Brain pericyte (primary cell): ENCODE results near the gene MYT1.
A peak's percentile ranks its signal among the peaks of the same experiment; 100 is the strongest.

Source experiments
- DNase-seq: peaks from one replicate; pipeline ENCODE4 v3.0.0-alpha.2; 2012; ENCODE audit warnings: low read depth, low spot score

MYT1 gene

DNA sequence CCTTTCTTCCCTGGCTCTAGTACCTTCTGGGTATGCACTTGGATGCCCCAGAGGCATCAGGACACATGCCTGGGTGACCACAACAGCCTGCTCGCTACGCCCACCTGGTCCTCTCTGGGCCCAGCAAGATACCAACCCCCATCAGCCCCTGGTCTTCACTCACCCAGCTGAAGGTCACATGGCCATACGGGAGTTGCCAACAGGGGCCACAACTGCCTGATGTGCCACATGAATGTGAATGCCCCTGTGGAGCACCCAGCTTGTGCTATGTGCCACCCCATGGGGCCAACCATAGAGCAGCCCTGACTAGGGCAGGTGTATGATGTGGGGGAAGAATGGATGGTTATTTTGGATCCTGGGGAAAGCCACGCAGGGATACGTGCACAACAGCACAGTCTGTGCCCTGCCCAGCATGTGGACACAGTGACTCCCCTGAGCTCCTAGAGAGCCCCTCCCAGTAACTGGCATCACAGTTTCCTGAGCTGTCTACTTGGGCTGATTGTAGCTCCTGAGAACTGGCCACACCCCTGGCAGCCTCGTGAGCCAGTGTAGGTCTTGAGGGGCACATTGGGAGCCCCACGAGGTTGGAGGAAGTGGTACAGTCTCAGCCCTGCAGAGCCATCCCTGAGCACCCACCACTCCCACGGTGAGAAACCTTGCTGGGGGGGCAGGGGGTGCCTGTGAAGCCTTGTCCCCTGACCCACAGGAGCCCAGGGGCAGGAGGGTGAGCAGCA, 80.8 kb downstream of the MYT1 start:
- no peak for DNase-seq

DNA sequence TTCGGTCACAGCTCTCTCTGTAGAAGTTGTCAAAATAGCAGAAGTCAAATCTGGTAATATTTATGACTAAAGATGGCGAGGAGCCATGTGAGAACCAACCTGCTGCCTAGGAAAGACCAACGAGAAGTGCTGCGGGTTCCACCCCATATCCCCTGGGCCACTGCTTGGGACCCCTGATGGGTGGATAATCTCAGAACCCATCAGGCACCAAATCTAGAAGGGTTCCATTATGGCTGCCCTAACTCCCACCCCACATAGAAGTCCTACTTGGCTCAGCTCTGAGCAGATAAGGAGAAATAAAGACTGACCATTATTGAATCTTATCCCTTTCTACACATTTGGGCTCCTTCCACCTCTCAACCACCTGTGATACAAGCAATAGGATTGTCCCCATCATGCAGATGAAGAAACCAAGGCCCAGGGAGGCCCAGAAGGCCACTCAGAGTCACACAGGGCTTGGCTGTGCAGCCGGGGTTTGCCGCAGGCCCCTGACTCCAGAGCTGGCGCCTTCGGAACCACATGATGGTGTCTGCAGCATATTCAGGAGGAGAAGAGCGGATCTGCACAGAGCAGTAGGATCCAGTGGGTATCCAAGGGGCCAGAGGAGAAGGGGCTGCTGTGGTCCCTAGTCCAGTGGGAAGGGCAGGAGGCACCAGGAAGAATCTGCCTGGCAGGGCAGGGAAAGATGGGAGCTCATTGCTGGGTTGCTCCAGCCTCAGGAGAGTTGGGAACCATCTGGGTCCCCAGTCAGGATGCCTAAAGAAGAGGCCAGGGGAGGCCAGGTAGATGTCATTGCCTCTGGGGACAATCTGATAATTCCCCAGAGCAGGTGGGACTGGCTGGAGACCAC, 81.7 kb downstream of the MYT1 start:
- DNase-seq: no peak

DNA sequence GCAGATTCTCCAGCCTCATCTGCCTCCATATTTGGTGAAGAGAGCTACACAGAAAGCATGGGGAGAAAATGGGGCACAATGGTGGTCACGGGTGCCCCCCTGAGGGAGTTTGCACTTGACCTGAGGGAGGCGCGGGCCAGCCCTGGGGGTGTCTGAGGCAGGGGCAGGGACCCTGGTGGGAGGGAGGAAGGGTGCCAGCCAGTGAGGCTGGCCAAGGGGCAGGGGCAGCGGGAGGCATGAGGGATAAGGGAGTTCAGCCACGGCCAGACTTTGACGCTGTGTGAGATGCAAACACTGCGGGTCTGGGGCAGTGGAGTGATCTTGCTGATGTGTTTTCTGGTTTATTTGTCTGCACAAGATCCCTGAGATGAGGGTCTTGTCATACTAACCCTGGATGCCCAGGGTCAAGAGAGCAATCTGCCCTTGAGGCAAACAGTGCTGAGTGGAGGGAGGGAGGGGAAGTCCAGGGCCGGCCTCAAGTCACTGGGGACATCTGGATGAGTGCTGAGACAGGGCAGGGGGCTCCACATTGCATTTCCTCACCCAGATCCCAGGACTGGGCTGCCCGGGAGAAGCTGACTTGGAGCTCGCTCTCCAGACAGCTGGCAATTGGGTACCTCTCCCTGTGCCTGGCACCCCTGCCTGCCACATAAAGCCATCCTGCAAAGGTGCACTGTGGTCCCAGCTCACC, 82.5 kb downstream of the MYT1 start:
- no peak for DNase-seq

DNA sequence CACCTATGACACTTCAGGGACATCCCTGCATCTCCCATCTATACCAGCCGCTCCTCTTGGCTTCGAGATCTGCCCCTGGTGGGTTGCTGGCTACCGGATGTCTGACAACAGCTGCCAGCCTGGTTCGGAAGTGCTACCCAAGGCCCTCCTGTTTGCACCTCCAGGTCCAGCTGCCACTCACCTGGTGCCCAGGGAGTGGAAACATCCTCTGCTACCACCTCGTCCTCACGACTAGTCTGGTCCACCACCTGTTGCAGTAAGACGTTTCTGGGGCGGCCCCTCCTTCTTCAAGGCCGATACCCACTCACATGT, 83.0 kb downstream of the MYT1 start:
- DNase-seq: no peak

DNA sequence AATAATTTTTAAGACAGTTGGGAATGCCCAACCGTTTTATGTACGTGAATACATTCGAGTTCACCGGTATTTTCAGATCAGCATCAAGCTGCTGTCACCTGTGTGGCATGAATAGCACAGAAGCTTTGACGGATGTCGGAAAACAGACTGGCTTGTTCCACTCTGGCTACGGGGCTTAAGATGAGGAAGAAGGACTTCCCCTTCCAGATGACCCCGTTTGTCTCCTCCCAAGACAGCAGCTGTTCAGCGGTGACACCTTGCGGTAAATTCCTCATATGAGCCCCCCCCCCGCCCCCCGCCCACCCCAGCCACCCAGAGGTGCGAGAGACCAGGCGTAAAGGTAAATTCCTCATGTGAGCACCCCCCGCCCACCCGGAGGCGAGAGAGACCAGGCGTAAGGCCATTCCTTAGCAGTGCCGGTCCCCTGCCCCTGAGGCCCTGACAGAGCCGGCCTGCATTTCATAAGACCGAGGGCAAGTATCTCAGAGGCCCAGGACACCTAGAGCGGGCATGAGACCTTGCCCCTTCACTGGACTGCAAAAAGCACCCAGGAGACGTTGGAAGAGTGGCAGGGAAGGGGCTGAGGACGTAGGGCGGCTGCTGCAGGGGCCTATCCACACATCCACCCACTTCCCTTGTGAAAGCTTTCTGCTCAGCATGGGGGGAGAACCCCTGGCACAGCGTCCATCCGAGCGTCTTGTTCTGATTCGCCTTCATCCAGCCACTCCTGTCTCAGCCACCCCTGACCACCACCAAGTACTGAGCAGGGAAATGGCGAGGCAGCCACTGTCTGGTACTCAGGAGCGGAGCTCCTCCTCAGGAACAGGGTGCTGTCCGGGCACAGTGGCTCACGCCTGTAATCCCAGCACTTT, 84.0 kb downstream of the MYT1 start:
- no peak for DNase-seq

DNA sequence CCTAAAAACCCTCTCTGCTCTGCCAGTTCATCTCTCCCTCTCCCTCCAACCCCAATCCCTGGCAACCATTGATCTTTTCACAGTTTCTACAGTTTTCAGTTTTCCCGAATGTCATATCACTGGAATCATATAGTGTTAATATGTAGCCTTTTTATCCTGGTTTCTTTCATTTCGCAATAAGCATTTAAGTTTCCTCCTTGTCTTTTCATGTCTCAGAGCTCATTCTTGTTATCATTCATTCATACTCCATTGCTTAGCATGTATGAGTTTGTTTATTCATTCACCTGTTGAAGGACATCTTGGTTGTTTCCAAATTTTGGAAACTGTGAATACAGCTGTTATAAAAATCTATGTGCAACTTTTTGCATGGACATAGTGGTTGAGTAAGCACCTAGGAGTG, 85.8 kb downstream of the MYT1 start:
- no peak for DNase-seq

DNA sequence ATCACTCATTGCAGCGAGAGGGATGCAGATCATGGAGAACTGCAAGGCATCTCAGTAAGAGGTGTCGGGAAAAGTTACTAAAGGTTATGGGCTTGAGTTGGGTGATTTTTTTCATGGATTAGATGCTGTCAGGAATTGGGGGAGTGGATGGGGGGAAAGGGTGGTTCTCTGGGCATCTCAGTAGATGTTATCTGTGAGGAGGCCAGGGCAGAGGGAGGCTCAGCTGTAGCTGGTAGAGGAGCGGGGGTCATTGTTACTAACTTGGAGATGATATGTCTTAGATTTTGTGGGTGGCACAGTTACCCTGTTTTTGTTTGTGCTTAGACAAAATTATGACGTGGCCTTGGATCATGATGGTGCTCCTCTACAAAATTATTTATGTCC, 88.7 kb downstream of the MYT1 start:
- DNase-seq: no peak

DNA sequence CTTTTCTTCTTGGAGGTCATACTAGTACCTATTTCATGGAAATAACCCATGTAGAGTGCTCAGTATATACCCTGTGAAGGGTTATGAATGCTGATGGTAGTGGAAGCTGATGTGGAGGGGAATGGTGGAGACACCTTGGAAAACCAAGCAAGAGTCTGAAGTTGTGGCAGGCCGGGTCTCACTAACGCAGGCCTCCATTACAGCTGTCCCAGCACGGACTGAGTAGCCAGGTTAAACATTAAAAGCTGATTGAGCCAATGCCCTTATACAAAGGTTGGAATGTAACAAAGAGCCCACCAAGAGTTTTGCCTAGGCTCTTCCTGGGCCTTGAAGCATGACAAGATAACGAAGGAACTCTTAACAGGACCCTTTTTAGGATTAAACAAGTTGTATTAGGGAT, 89.2 kb downstream of the MYT1 start:
- no peak for DNase-seq

DNA sequence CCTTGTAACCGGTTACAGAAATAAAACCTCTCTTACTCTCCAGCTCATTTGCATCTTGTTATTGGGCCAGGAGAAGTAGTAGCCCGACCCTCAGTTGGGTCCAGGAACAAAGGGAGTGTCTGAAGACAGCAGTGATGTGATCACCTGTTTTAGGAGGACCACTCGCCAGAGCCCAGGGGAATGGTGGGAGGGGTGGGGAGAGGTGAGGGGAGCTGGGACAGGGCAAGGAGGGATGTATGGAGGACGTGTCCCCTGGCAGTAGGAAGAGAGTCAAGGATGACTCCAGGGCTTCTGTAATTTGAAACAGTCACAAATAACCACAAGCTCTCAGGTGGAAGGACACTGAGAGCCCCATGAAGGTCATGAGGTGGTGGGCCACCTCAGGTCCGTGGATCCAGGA, 89.9 kb downstream of the MYT1 start:
- DNase-seq: no peak

DNA sequence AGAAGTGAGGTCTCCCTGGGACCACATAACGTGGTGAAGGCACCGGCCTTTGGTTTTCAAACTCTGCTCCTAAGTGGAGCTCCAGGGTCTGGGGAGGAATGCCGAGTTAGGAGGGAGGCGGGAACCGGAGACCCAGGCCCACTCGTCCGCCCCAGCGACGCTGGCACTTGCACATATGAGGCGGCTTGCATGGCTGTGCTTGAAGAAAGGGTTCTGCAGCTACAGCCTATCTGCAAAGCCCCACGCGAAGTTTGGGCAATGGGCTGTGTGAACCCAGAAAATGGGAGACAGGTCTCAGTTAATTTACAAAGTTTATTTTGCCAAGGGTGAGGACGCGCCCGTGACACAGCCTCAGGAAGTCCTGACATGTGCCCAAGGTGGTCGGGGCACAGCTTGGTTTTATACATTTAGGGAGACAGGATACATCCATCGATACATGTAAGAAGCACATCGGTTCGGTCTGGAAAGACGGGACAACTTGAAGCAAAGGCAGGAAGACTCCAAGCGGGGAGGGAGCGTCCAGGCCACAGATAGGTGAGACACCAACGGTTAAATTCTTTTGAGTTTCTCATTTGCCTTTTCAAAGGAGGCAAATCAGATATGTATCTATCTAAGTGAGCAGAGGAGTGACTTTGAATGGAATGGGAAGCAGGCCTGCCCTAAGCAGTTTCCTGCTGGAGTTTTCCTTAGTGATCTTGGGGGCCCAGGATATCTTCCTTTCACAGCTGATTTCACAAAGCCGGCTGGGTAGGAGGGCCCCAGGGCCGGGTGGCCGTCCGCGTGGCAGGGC, 90.5 kb downstream of the MYT1 start:
- DNase-seq: no peak

DNA sequence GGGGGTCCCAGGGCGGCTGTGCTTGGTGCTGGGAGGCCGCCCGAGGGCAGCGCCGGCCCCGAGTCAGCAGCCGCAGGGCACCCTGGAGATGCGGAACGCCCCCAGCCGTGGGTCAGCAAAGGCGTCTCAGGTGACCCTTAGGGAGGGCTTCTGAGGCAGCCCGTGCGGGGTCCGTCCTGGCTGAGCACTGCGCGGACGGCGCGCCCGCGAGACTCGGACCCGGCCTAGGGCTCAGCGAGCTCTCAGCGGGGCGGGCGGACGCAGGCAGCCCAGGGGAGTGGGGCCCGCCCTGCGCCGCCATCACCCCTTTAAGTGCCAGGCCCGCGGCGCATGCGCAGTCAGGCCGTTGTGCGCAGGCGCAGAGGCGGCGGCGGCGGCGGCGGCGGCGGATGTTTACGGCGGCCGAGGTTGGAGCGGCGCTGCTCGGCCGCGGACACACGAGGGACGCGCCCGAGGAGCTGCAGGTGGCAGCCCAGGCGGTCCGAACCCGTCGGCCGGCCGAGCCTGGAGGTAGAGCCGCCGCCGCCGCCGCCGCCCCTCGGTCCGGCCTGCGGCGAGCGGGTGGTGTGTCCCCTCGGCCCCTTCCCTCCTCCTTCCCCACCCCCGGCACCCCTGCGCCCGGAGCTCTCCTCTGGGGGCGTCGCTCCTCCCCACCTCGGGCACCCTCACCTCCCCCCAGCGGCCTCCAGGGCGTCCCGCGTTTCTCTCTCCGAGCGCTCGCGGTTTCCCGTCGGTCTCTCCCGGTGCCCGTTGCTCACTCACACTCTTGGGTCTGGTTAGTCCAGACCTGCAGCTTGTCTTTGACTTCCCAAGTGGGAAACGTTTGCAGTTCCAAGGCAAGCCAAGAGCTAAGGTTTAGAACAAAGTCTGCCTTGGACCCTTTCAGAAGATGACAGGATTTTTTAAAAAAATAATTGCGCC, 91.4 kb downstream of the MYT1 start, which contains the start of gene PCMTD2:
PCMTD2 (plus strand) TSS at position 388 of the 921 bp plus-strand sequence. CDS start 4,218 bp downstream, outside the sequence.
- DNase-seq: peak; percentile 27

DNA sequence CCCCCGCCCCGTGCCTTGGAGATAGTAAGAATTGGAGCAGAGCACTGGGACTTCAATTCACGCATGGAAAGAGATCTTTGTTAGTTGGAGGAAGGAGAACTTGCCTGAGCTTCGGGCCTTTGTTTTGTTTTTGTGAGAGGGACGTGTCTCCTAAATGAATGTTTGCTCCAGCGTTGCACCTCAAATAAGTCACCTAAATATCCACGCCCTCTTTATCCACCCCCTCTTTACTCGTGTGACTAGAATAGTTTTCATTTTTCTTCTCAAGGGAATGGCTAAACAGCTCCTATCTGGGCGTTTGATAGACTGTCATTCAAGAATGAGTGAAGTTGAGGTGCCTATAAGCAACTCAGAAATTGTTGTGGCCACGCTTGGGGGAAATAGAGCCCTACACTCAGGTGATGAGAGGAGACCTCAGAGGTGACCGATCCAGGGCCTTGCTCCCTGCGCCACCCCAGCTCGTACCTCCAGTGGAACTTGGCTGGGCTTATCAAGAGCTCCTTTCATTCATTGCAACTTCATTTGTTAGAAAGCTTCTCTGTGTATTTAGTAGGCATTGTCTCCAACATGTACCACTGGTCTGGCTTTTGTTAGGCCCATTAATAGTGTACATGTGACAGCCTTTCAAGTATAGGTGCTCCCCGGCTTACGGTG, 92.2 kb downstream of the MYT1 start:
- DNase-seq: no peak

DNA sequence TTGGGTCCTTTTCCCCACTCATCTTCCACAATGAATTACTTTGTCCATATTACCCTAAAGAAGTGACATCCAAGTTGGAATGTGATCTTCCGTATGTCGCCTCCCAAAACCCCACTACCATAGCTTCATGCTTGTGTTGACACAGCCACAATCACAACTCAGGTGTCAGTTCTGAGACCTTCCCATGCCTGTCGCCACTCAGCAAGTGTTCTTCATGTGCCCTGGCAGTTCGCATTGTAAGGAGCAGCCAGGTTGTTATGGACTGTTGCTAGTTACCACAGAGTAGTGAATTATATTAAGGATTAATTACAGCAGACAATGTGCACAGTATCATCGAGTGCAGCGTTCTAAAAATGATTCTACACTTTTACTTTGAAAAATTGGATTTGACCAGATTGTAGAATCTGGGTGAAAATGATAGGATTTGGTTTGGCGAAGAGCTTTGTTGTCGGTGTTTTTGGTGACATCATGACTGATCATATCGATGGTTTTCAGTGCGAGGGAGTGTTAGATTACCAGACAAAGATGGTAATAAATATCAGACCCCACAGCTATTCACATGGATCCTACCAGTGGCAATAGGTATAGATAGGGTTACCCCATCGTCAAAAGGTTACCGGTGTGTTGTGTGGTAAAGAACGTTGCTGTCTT, 93.0 kb downstream of the MYT1 start:
- DNase-seq: no peak

DNA sequence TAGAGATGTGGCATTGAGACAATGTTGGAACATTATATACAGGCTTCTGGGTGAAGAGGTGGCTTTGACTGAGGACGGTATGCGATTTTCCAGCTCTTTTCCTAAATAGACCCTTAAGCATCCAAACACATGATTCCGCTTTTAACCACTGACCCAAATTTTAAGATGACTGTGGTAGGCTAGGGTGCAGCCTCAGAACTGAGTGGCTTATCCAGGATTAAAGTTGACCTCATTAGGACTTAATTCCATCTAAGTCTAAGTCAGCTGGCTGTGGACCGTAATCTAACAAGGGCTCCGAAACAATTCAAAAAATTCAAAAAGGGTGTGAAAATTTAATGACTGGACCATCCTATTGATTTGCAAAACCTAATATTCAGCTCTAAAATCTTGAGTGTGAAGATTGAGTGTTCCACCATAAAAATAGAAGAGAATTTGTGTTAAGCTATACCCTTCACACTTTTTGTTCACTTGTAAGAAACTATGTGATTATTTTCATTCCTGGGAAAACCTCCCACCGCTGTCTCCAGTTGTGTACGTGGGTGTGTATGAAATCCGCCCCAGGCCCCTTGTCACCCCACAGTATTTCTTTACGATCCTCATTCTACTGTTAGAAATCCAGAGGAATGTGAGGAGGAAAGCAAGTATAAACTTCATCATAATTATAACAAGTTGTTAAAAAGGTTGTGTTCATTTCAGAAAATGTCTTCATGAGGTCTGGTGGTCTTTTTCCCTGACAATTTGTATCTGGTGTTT, 94.0 kb downstream of the MYT1 start:
- no peak for DNase-seq

DNA sequence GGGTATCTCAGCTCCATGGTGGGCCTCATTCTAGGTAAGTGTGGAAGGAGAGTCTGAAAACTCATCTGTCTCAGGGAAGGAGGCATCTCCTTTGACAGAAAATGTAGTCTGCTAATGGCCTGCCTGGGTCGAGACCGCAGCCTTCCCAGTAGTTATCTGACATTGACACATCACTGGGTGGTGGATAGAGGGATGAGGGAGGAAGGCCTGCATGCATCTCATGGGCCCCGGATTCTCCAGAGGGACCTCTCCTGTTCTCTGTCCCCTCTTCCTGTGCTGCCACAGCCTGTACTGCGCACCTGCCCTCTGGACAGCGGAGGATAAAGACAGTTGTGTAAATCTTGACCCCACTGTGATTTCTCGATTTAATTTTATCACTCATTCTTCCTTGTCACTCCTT, 96.0 kb downstream of the MYT1 start:
- no peak for DNase-seq

DNA sequence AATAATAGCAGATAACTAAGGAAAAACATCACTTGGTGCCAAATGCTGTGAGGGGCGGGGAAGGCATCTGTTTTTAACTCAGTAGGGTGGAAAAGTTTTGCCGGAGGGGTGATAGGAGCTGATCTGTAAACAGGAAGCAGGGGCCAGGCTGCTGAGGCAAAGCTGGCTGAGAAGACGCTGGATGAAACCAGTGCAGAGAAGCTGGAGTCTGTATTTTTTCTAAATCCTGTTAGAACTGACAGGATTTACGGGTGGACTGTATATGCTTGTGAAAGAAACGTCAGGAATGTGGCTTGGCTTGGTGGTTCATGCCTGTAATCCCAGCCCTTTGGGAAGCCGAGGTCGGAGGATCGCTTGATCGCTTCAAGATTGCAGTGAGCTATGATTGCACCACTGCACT, 96.9 kb downstream of the MYT1 start:
- DNase-seq: no peak

DNA sequence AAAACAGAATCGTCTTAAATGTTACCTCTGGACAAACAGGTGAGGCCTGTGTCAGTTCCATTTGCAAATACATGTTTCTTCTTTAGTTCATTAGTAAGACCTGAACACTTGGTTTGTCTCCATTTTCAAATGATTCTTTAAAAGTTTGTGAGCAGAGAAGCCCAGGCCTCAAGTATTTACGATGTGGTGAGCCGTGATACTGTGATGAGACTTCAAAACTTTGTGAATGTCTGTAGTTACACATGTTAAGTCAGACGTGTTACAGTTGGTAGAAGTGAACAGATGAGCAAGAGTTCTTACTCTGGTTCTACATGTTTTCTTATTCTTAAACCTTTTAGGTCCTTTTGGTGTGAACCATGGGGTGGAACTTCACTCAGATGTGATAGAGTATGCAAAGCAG, 99.8 kb downstream of the MYT1 start:
- no peak for DNase-seq

DNA sequence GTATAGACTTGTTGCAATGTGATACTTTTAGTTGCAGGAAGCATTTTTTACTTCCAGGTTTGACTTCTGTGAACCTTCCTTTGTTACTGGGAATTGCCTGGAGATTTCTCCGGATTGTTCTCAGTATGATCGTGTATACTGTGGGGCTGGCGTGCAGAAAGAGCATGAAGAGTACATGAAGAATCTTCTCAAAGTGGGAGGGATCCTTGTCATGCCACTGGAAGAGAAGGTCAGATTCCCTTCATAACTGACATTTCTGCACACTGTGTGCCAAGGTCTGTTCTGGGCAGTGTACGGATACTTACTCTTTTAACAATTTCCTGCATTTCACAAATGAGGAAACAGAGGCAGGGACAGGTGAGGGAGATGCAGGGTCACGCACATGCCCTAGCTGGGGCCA, 100.9 kb downstream of the MYT1 start:
- DNase-seq: no peak
